ENCODE data around the gene CABLES2.
"Not testable (repeated sequence)": the region's sequence is repeated elsewhere in the genome, so short reads cannot be mapped to it uniquely, and the experiment has no call there.

Gene CABLES2

GRCh38 chr20:62388839-62389600, 18.1 kb downstream of the CABLES2 start:
- no peak for DNase-seq (ENCODE audit: low spot score)

GRCh38 chr20:62387933-62388635, 19.0 kb downstream of the CABLES2 start:
- no peak for DNase-seq (ENCODE audit: low spot score)

- no peak for DNase-seq (ENCODE audit: low spot score)
Observed at GRCh38 chr20:62387219-62387913, 19.7 kb downstream of the CABLES2 start.

GRCh38 chr20:62386383-62387218, 20.5 kb downstream of the CABLES2 start, which contains the start of gene RPS21:
Gene RPS21, plus strand, starts transcription at chr20:62387103. Its CDS starts 236 bp downstream, at chr20:62387339.
- peak; percentile 89 for DNase-seq (ENCODE audit: low spot score)

GRCh38 chr20:62382306-62383198, 24.5 kb downstream of the CABLES2 start:
- peak; percentile 70 for DNase-seq (ENCODE audit: low spot score)

DNA sequence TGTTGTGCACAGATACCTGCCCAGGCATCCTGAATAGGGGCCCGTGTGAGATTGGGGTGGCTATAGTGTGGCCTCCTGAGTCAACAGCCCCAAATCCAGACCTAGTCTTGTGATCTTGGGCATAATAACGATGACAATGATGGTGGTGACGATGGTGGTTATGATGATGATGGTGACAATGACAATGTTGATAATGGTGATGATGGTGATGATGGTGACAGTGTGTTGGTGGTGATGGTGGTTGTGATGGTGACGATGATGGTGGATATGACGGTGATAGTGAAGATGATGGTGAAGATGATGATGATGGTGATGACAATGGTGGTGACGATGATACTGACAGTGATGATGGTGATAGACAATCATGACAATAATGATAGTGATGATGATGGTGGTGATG, 25.2 kb downstream of the CABLES2 start:
- no peak for DNase-seq (ENCODE audit: low spot score)

GRCh38 chr20:62381202-62381797, 25.8 kb downstream of the CABLES2 start:
- no peak for DNase-seq (ENCODE audit: low spot score)

- DNase-seq (ENCODE audit: low spot score) = no peak
Observed at GRCh38 chr20:62378215-62378614, 28.9 kb downstream of the CABLES2 start.

- no peak for DNase-seq (ENCODE audit: low spot score)
Observed at GRCh38 chr20:62377615-62378178, 29.4 kb downstream of the CABLES2 start.

DNA sequence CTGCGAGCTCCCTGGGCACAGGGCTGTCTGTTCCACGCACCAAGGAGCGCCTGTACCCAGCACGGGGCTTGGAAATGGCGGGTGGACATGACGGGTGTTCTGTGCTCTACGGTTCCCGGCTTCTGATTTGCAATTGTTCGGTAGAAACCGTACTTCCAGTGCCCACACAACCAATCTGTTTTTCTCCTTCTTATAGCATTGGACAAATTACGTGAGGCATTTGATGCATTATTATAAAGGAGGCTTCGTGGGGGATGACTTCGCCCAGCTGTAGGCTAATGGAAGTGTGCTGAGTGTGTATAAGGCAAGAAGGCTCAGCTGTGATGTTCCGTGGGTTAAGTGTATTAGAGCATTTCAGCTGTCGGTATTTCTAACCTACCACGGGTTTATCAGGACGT, 30.0 kb downstream of the CABLES2 start:
- DNase-seq (ENCODE audit: low spot score) = no peak

DNA sequence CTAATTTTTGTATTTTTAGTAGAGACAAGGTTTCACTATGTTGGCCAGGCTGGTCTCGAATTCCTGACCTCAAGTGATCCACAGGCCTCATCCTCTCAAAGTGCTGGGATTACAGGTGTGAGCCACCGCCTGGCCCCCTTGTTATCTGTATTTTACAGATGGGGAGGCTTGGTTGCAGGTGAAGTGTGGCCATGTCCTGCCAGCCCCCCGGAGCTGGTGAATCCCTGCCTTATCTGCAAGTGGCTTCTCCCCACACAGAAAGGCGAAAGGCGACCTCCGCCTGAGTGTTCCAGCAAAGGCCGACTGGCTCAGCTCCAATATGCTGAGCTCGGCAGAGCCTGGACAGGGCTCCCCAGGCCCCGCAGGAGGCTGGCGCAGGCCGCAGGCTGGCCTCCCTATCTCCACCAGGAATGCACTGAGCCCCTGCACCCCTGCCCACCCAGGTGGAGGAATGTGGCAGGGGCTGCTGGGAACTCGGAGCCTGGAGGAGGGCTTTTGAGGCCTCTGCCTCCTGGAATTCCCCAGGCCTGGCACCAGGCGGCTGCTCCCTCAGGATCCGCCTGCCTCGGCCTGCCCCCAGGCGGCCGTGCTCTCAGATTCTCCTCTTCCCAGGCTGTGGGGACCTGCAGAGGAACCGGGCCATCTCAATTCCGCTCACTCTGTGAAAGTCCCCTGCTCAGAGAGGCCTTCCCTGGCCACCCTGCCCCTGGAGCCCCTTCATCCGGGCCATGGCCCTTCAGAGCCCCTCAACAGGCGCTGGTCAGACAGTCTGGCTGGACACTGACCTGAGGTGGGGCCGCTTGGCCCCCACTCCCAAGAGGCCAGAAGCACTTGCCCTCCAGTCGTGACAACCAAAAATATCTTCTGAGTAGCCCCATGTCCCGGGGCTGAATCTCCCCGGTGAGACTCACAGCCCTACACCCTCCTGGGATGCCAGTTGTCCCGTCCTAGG, 30.7 kb downstream of the CABLES2 start:
- DNase-seq (ENCODE audit: low spot score) = no peak

DNA sequence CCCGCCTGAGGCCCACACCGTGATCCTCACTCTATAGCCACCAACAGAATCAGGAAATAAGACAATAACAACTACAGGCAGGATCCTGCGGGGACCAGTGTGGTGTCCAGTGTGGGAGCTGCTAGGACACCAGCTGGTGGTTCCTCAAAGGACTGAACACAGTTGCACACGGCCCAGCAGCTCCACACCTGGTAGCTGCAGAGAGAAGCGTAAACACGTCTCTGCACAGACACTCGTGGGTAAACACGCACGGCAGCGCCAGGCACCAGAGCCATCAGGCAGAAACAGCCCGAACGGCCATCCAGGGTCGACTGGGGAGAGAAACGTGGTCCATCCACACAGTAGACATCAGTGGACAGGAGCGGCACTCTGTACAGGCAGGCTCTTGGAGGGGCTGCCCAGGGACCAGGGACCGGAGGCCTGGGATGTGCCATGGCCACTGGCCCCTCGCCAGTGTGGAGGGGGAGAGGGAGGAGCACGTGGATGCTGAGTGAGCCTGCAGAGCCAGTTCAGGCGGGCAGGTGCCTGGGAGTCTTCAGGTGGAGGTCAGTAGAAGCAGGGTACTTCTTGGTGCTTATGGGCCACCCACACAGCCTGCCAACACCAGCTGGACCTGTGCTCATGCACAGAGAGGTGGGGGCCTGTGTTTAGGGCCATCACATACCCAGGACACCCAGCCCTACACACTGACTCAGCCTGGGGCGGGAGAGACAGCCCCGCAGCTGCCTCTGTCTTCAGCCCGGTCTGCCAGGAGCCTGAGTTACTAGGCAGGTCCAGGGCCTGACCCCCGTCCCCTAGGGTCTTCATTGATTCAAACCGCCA, 32.5 kb downstream of the CABLES2 start:
- DNase-seq (ENCODE audit: low spot score) = no peak

GRCh38 chr20:62373631-62374179, 33.4 kb downstream of the CABLES2 start:
- DNase-seq (ENCODE audit: low spot score) = not testable (repeated sequence)

DNA sequence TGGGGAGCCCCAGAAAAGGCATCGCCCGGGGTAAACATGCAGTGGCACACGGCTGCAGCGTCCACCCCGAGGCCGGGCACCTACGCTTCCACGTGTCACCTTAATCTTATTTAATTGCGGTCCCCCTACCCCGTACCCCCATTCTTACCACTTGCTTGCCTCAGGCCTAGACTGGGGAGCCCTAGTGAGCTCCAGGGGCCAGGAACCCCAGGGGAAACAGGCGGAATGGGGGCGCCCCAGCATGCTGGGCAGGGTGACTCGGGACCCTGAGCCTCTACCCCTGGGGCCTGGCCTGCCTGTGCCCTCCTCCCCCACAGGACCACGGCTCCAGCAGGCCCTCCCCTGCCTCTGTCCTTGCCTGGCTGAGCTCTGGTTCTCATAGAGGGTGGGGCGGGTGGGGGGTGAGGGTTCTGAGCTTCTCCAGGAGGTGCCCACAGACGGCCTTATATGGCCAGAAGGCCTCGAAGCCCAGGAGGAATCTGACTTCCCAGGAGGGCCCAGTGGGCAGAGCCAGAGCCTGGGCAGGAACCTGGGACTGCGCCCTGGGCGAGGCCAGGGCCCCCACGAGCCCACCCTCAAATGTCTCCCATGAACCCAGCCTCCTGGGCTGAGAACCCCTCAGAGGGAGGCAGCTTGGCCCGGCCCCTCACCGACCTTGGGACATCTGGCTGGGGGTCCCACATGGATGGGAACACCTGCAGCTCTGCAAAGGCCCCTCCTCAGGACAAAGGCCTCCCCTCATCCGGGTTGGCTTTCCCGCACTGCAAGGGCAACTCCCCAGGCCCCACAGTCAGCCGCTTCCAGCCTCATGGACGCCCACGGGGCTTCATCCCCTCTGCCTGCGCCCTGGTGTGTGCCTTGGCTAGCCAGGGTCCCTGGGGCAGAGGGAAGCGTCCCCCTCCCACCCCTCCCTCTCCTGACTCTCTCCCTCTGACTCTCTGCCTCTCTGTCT, 34.8 kb downstream of the CABLES2 start:
- no peak for DNase-seq (ENCODE audit: low spot score)

- no peak for DNase-seq (ENCODE audit: low spot score)
Observed at GRCh38 chr20:62371588-62372041, 35.5 kb downstream of the CABLES2 start.

- DNase-seq (ENCODE audit: low spot score) = no peak
Observed at GRCh38 chr20:62370807-62371587, 36.1 kb downstream of the CABLES2 start.

Measured in putamen (tissue), 1 donor.